H54 (cell line): ENCODE results near the gene XIST.
"Not testable (repeated sequence)": the region's sequence is repeated elsewhere in the genome, so short reads cannot be mapped to it uniquely, and the experiment has no call there.

Experiments used
- DNase-seq: peaks from one replicate; pipeline ENCODE4 v3.0.0; 2011; ENCODE audit warnings: low spot score, mixed read lengths; ENCODE audit not compliant: insufficient read length
- FAIRE-seq: peaks from 3 replicates; lab custom pipeline; 2011; peaks lifted over from hg19 to GRCh38; lab: Jason Lieb, UNC
- POLR2A ChIP-seq: IDR thresholded peaks from 2 replicates; pipeline ENCODE4 v1.6.1; 2011; ENCODE audit warnings: low read depth, mild to moderate bottlenecking, low read length

XIST gene

GRCh38 chrX:73817393-73818199 lies 34.9 kb downstream of the XIST start:
- FAIRE-seq, result no peak
- no peak for TF ChIP-seq POLR2A
- no peak for DNase-seq

GRCh38 chrX:73812256-73812655 lies 40.3 kb downstream of the XIST start:
- FAIRE-seq, result no peak
- TF ChIP-seq POLR2A, result no peak
- no peak for DNase-seq

GRCh38 chrX:73804109-73804508 lies 48.4 kb downstream of the XIST start:
- DNase-seq, FAIRE-seq: not testable (repeated sequence)

GRCh38 chrX:73799888-73800287 lies 52.6 kb downstream of the XIST start:
- TF ChIP-seq POLR2A, result no peak
- FAIRE-seq (no peak), DNase-seq (no peak)

GRCh38 chrX:73792511-73792910 lies 60.0 kb downstream of the XIST start:
- FAIRE-seq, DNase-seq: not testable (repeated sequence)

- FAIRE-seq, result no peak
- TF ChIP-seq POLR2A, result no peak
These were observed 67.0 kb downstream of the XIST start for GRCh38 chrX:73785493-73785892.

More at GRCh38 chrX:73785493-73785892, 67.0 kb downstream of the XIST start:
- no peak for DNase-seq
